Placental pericyte (primary cell): Measurements from ENCODE around the gene SCN9A. TPM values are rescaled to one million over a fixed set of nuclear protein-coding genes. Genes with fewer than 3 reads are reported as not detected.

Experiments used
- total RNA-seq: library from RNA; depleted of rRNA; stranded (reverse); fragments of >200 nt; gene quantifications from 2 replicates; pipeline ENCODE4 v1.2.3, GENCODE V29; 2012

The SCN9A gene
- total RNA-seq: 3.3 and 60.1 TPM in 2 replicates

GRCh38 chr2:166375736-166376487 lies at the start of gene SCN9A:
Gene SCN9A (minus strand): TSS chr2:166375944. CDS start chr2:166311756, 64,188 bp downstream.

Other genes starting within 250 kb of the SCN9A start
- not detected in 2 replicates for gene SCN1A, start 247.9 kb downstream of the SCN9A start, total RNA-seq
- gene SCN7A, start 118.3 kb upstream of the SCN9A start, total RNA-seq: under 0.01 TPM in 1 of 2 replicates, not detected in the other